LNCAP (cell line): Measurements from ENCODE around the gene NCOA3.

ENCODE experiments used
- CTCF ChIP-seq: fragments of 450-650 bp; IDR thresholded peaks from 2 replicates; pipeline ENCODE4 v1.5.1; 2017; ENCODE audit warnings: mild to moderate bottlenecking

NCOA3 gene

GRCh38 chr20:47688385-47689381, 187.0 kb downstream of the NCOA3 start:
- TF ChIP-seq CTCF, result no peak

GRCh38 chr20:47689731-47690130, 188.0 kb downstream of the NCOA3 start:
- no peak for TF ChIP-seq CTCF

GRCh38 chr20:47691625-47692024, 189.9 kb downstream of the NCOA3 start:
- TF ChIP-seq CTCF, result no peak

GRCh38 chr20:47694021-47694818, 192.5 kb downstream of the NCOA3 start:
- no peak for TF ChIP-seq CTCF

GRCh38 chr20:47696856-47697255, 195.2 kb downstream of the NCOA3 start:
- no peak for TF ChIP-seq CTCF

GRCh38 chr20:47698142-47698541, 196.5 kb downstream of the NCOA3 start:
- no peak for TF ChIP-seq CTCF

GRCh38 chr20:47699818-47700217, 198.1 kb downstream of the NCOA3 start:
- TF ChIP-seq CTCF, result no peak
